H9 (cell line): Measurements from ENCODE around the gene RAB35. TPM values are rescaled to one million over a fixed set of nuclear protein-coding genes. Genes with fewer than 3 reads are reported as not detected.

Experiments
- DNase-seq: peaks from one replicate; pipeline ENCODE4 v3.0.0-alpha.2; 2017
- H2AFZ ChIP-seq: one replicate; pipeline ENCODE4 v1.6.1; 2013; ENCODE audit warnings: mild to moderate bottlenecking, low read length, control low read depth, moderate library complexity
- H2AK5ac ChIP-seq: 2 replicates; pipeline ENCODE4 v1.6.1; 2013; ENCODE audit warnings: low read length, control low read depth, mixed read lengths; ENCODE audit not compliant: insufficient read length
- H2BK120ac ChIP-seq: one replicate; pipeline ENCODE4 v1.6.1; 2013; ENCODE audit warnings: low read depth, mild to moderate bottlenecking, low read length, control low read depth, inconsistent platforms; ENCODE audit not compliant: poor library complexity, severe bottlenecking
- H2BK12ac ChIP-seq: 2 replicates; pipeline ENCODE4 v1.6.1; 2013; ENCODE audit warnings: low read length, control low read depth, mixed read lengths, low read depth; ENCODE audit not compliant: insufficient read length
- H2BK15ac ChIP-seq: 2 replicates; pipeline ENCODE4 v1.6.1; 2013; ENCODE audit warnings: low read depth, low read length, control low read depth
- H2BK20ac ChIP-seq: one replicate; pipeline ENCODE4 v1.6.1; 2013; ENCODE audit warnings: low read depth, mild to moderate bottlenecking, low read length, control low read depth, inconsistent platforms; ENCODE audit not compliant: poor library complexity, severe bottlenecking
- H2BK5ac ChIP-seq: 2 replicates; pipeline ENCODE4 v1.6.1; 2013; ENCODE audit warnings: low read length, control low read depth, mixed read lengths; ENCODE audit not compliant: insufficient read length
- H3K14ac ChIP-seq: 2 replicates; pipeline ENCODE4 v1.6.1; 2013; ENCODE audit warnings: low read length, control low read depth; ENCODE audit not compliant: insufficient read depth
- H3K18ac ChIP-seq: 2 replicates; pipeline ENCODE4 v1.6.1; 2013; ENCODE audit warnings: low read depth, mild to moderate bottlenecking, mixed read lengths, low read length, control low read depth; ENCODE audit not compliant: insufficient read length
- H3K23ac ChIP-seq: 2 replicates; pipeline ENCODE4 v1.6.1; 2013; ENCODE audit warnings: low read length, control low read depth, mixed read lengths, low read depth; ENCODE audit not compliant: insufficient read length
- H3K23me2 ChIP-seq: 2 replicates; pipeline ENCODE4 v1.6.1; 2013; ENCODE audit warnings: low read depth, mild to moderate bottlenecking, mixed read lengths, low read length, control low read depth; ENCODE audit not compliant: insufficient read length, poor library complexity, severe bottlenecking
- H3K27ac ChIP-seq: 2 replicates; pipeline ENCODE4 v1.5.1; 2013; ENCODE audit warnings: low read length, control low read depth, mixed read lengths, low read depth; ENCODE audit not compliant: insufficient read length
- H3K27me3 ChIP-seq: 2 replicates; pipeline ENCODE4 v1.6.1; 2013; ENCODE audit warnings: low read length, control low read depth, inconsistent platforms; ENCODE audit not compliant: insufficient read depth
- H3K4ac ChIP-seq: 2 replicates; pipeline ENCODE4 v1.6.1; 2013; ENCODE audit warnings: low read depth, mild to moderate bottlenecking, control low read depth, inconsistent platforms, low read length, moderate library complexity
- H3K4me1 ChIP-seq: 2 replicates; pipeline ENCODE4 v1.6.1; 2013; ENCODE audit warnings: low read length, control low read depth, inconsistent platforms; ENCODE audit not compliant: insufficient read depth
- H3K4me2 ChIP-seq: 2 replicates; pipeline ENCODE4 v1.6.1; 2013; ENCODE audit warnings: low read length, control low read depth, mixed read lengths; ENCODE audit not compliant: insufficient read length, insufficient read depth
- H3K56ac ChIP-seq: 2 replicates; pipeline ENCODE4 v1.6.1; 2013; ENCODE audit warnings: low read depth, mild to moderate bottlenecking, mixed read lengths, low read length, control low read depth; ENCODE audit not compliant: insufficient read length
- H3K79me1 ChIP-seq: 2 replicates; pipeline ENCODE4 v1.6.1; 2013; ENCODE audit warnings: low read depth, mild to moderate bottlenecking, moderate library complexity, low read length, control low read depth, inconsistent platforms; ENCODE audit not compliant: insufficient read depth, poor library complexity, severe bottlenecking
- H3K79me2 ChIP-seq: 2 replicates; pipeline ENCODE4 v1.6.1; 2013; ENCODE audit warnings: low read length, control low read depth, inconsistent platforms; ENCODE audit not compliant: insufficient read depth
- H3K9ac ChIP-seq: 2 replicates; pipeline ENCODE4 v1.6.1; 2013; ENCODE audit warnings: low read length, control low read depth, mixed read lengths; ENCODE audit not compliant: insufficient read length; ENCODE audit errors: extremely low read depth
- H3K9me3 ChIP-seq: one replicate; pipeline ENCODE4 v1.6.1; 2013; ENCODE audit warnings: low read depth, low read length, inconsistent platforms; ENCODE audit not compliant: control insufficient read depth
- H3T11ph ChIP-seq: one replicate; pipeline ENCODE4 v1.6.1; 2013; ENCODE audit warnings: mild to moderate bottlenecking, low read length, control low read depth, inconsistent platforms
- H4K20me1 ChIP-seq: one replicate; pipeline ENCODE4 v1.6.1; 2013; ENCODE audit not compliant: control insufficient read depth, insufficient read length, insufficient read depth
- H4K5ac ChIP-seq: 2 replicates; pipeline ENCODE4 v1.6.1; 2013; ENCODE audit warnings: low read depth, mild to moderate bottlenecking, mixed read lengths, low read length, control low read depth; ENCODE audit not compliant: insufficient read length
- H4K8ac ChIP-seq: replicated peaks from 2 replicates; pipeline ENCODE4 v1.6.1; 2013; ENCODE audit warnings: low read length, control low read depth, mixed read lengths, low read depth; ENCODE audit not compliant: insufficient read length
- H4K91ac ChIP-seq: 2 replicates; pipeline ENCODE4 v1.6.1; 2013; ENCODE audit warnings: low read depth, mild to moderate bottlenecking, moderate library complexity, mixed read lengths, low read length, control low read depth; ENCODE audit not compliant: insufficient read length
- H3K27ac Mint-ChIP-seq, 3 experiments: 2 replicates in 2 of 3; 3 replicates in 1 of 3; pipeline ENCODE4 v1.8.0; 2020 to 2021; ENCODE audit warnings: mixed read lengths in 3 of 3, mild to moderate bottlenecking in 1 of 3, moderate library complexity in 1 of 3
- H3K27me3 Mint-ChIP-seq: 2 replicates; pipeline ENCODE4 v1.8.0; 2021; ENCODE audit warnings: low read depth, mild to moderate bottlenecking, moderate library complexity, mixed read lengths
- H3K36me3 Mint-ChIP-seq, 3 experiments: 2 replicates in 2 of 3; 3 replicates in 1 of 3; pipeline ENCODE4 v1.8.0; 2020 to 2021; ENCODE audit warnings: low read depth in 3 of 3, mixed read lengths in 3 of 3; ENCODE audit not compliant: insufficient read depth in 1 of 3
- H3K4me1 Mint-ChIP-seq, 2 experiments: 2 replicates each; pipeline ENCODE4 v1.8.0; 2020; ENCODE audit warnings: mixed read lengths in 2 of 2
- H3K4me3 Mint-ChIP-seq, 2 experiments: 2 replicates in 1 of 2; 3 replicates in 1 of 2; pipeline ENCODE4 v1.8.0; 2020 to 2021; ENCODE audit warnings: mild to moderate bottlenecking in 2 of 2, mixed read lengths in 2 of 2, moderate library complexity in 1 of 2
- H3K9me3 Mint-ChIP-seq, 2 experiments: 2 replicates in 1 of 2; 3 replicates in 1 of 2; pipeline ENCODE4 v1.8.0; 2020; ENCODE audit warnings: mild to moderate bottlenecking in 2 of 2, mixed read lengths in 2 of 2, moderate library complexity in 1 of 2
- CTCF ChIP-seq: fragments of 200-600 bp; sonication (generic); conservative IDR thresholded peaks from 3 replicates; pipeline ENCODE4 v1.8.0; 2021; ENCODE audit warnings: antibody characterized with exemption, mild to moderate bottlenecking
- WGBS: extraction: QIAGEN DNeasy Blood & Tissue Kit; methylation state at CpG from one replicate; pipeline ENCODE4 v1.1.7; 2013; ENCODE audit warnings: missing lambda C conversion rate, low lambda C conversion rate, mixed read lengths; ENCODE audit not compliant: insufficient read length; ENCODE audit errors: extremely low coverage; 5-methylcytosine and 5-hydroxymethylcytosine counted together
- total RNA-seq: library from RNA; stranded (reverse); gene quantifications from 2 replicates; pipeline ENCODE4 v1.2.1, GENCODE V29; 2021

RAB35 gene
- total RNA-seq, 1 experiment from 2014 or later, result 60.0 TPM

- no peaks in the 10 kb centered on the region for H3K79me1 ChIP-seq
Observed at GRCh38 chr12:120093592-120094355, 22.8 kb downstream of the RAB35 start.

More at GRCh38 chr12:120093592-120094355, 22.8 kb downstream of the RAB35 start:
- no peak overlapping the region for H3K56ac ChIP-seq
- WGBS, result no CpG with 5 or more reads among the region's 17 CpGs
- no peak overlapping the region for H2AFZ ChIP-seq
- H2BK120ac ChIP-seq, result no peak overlapping the region
- TF ChIP-seq CTCF, result no peak
- no peak overlapping the region for H4K91ac ChIP-seq
- peak overlapping the region; percentile 2 for H3K4me2 ChIP-seq
- H4K20me1 ChIP-seq, result no peaks in the 10 kb centered on the region
- peak overlapping the region; percentile 39 for H3K18ac ChIP-seq
- no peaks in the 10 kb centered on the region for H3K9me3 ChIP-seq
- H2BK12ac ChIP-seq, result no peak overlapping the region
- H3K9me3 Mint-ChIP-seq, result no peaks in the 10 kb centered on the region
- no peak overlapping the region for H2BK20ac ChIP-seq
- no peak overlapping the region for H4K5ac ChIP-seq
- H3K27ac Mint-ChIP-seq, result peak overlapping the region; percentile 92 to 97 (median 96); a peak in 5 of 7 replicates
- H3K23ac ChIP-seq, result no peak overlapping the region
- H3T11ph ChIP-seq, result no peak overlapping the region
- H3K27ac ChIP-seq, result no peak overlapping the region
- no peaks in the 10 kb centered on the region for H3K79me2 ChIP-seq
- H3K14ac ChIP-seq, result no peak overlapping the region; the same call in 1 of the 2 replicates
- H3K4me1 ChIP-seq, result peaks cover 5% of the 10 kb centered on the region; the same call in 1 of the 2 replicates
- H3K36me3 Mint-ChIP-seq, result peaks cover 14 to 39% (median 39%) of the 10 kb centered on the region in 3 experiments; a peak in 6 of 7 replicates
- H3K4ac ChIP-seq, result no peak overlapping the region
- no peak overlapping the region for H2BK5ac ChIP-seq
- H3K9ac ChIP-seq, result no peak overlapping the region
- H3K4me1 Mint-ChIP-seq, result peaks cover 39 to 58% of the 10 kb centered on the region in 2 experiments
- no peak overlapping the region for H2BK15ac ChIP-seq
- H3K27me3 Mint-ChIP-seq, result no peaks in the 10 kb centered on the region; the same call in 1 of the 2 replicates
- peak overlapping the region; percentile 27 to 62; a peak in 4 of 5 replicates for H3K4me3 Mint-ChIP-seq
- no peak overlapping the region for H4K8ac ChIP-seq
- peak; percentile 93 for DNase-seq
- H3K23me2 ChIP-seq, result no peaks in the 10 kb centered on the region
- no peak overlapping the region for H2AK5ac ChIP-seq
- no peaks in the 10 kb centered on the region for H3K27me3 ChIP-seq
